Measurements from ENCODE around the gene MAGEA8.

MAGEA8 gene

DNA sequence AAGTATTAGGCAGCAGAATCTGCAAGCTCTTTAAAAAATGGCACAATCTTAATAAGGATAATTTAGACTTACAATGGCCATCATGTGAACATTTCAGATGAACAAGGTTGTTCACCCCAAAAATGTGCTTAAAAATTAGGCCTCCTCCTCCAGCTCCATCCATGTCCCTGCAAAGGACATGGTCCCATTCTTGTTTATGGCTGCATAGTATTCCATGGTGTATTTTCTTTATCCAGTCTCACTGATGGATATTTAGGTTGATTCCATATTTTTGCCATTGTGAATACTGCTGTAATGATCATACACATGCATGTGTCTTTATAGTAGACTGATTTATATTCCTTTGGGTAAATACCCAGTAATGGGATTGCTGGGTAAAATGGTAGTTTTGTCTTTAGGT lies 29.1 kb upstream of the MAGEA8 start:
- no peaks in the 10 kb centered on the region for H3K9me3 ChIP-seq (ENCODE audit: insufficient read depth, low read length)
- no peaks in the 10 kb centered on the region for H4K20me1 ChIP-seq (ENCODE audit: low read depth, low read length)
- no peak overlapping the region for H3K4me3 ChIP-seq (ENCODE audit: insufficient read depth, low read length, poor library complexity, severe bottlenecking)
- no peaks in the 10 kb centered on the region for H3F3A ChIP-seq (ENCODE audit: insufficient read depth)
- no peaks in the 10 kb centered on the region for H3K27me3 ChIP-seq (ENCODE audit: low read length)
- no peaks in the 10 kb centered on the region for H3K9me2 ChIP-seq (replicated peaks; ENCODE audit: insufficient read depth, low read length)
- no peak overlapping the region for H3K27ac ChIP-seq (ENCODE audit: low read depth, low read length)
- no peak overlapping the region for H3K9ac ChIP-seq (ENCODE audit: low read length)
- TF ChIP-seq, protein P1, sequence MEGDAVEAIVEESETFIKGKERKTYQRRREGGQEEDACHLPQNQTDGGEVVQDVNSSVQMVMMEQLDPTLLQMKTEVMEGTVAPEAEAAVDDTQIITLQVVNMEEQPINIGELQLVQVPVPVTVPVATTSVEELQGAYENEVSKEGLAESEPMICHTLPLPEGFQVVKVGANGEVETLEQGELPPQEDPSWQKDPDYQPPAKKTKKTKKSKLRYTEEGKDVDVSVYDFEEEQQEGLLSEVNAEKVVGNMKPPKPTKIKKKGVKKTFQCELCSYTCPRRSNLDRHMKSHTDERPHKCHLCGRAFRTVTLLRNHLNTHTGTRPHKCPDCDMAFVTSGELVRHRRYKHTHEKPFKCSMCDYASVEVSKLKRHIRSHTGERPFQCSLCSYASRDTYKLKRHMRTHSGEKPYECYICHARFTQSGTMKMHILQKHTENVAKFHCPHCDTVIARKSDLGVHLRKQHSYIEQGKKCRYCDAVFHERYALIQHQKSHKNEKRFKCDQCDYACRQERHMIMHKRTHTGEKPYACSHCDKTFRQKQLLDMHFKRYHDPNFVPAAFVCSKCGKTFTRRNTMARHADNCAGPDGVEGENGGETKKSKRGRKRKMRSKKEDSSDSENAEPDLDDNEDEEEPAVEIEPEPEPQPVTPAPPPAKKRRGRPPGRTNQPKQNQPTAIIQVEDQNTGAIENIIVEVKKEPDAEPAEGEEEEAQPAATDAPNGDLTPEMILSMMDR (IDR thresholded peaks at IDR 0.05; ENCODE audit: insufficient read depth, low read length, poor library complexity, severe bottlenecking): no peak
- no peak for TF ChIP-seq EZH2phosphoT487 (conservative IDR thresholded peaks at IDR 0.05; ENCODE audit: low read length)
- no peak overlapping the region for H2AFZ ChIP-seq (ENCODE audit: low read depth, low read length, severe bottlenecking)
- no peak overlapping the region for H3K4me2 ChIP-seq (ENCODE audit: low read depth, low read length, poor library complexity, severe bottlenecking)
- H3K36me3 ChIP-seq (ENCODE audit: low read length): no peaks in the 10 kb centered on the region
- no peaks in the 10 kb centered on the region for H3K79me2 ChIP-seq (ENCODE audit: insufficient read depth, low read length)

DNA sequence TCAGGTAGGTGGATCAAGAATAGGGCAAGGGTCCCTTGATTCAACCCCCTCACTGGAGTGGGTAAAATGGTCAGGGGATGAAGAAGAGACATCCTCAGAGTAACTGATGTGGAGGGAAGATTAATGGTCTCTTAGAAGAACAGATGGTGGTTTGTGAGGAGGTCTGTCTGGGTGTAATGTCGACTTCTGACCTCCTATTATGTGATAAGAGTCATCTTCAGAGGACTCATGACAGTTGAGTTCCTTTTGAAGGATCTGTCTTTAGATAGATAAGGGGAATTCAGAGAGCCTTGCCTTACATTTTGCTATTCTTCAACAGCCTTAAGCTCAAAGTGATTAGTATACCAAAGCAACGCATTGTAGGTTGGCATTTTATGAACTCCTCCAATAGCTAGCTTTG lies 27.1 kb upstream of the MAGEA8 start:
- H3K27me3 ChIP-seq (ENCODE audit: low read length): no peaks in the 10 kb centered on the region

DNA sequence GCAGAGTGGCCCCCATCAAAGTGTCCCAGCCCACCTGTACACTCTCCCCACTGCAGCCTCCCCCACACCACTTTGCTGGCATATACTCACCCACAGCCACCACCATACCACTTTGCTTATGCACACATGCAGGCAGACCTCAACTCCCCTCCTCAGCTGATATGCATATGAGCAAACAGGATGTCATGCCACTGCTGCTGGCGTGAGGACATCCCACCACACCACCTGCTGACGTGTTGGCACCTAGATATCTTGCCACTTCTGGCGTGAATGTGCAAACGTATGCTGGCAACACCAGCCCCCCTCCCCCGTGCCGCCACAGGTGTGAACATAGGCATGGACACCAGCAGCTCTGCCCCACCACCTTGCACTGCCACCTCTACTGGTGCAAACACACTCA lies 22.4 kb upstream of the MAGEA8 start:
- H3K9ac ChIP-seq (ENCODE audit: low read length): no peak overlapping the region
- H3K27me3 ChIP-seq (ENCODE audit: low read length): no peaks in the 10 kb centered on the region
- H3K79me2 ChIP-seq (ENCODE audit: insufficient read depth, low read length): no peaks in the 10 kb centered on the region
- TF ChIP-seq, protein P1 (IDR thresholded peaks at IDR 0.05; ENCODE audit: insufficient read depth, low read length, poor library complexity, severe bottlenecking): no peak
- no peak for TF ChIP-seq EZH2phosphoT487 (conservative IDR thresholded peaks at IDR 0.05; ENCODE audit: low read length)
- H3K9me2 ChIP-seq (replicated peaks; ENCODE audit: insufficient read depth, low read length): no peaks in the 10 kb centered on the region
- H3K4me3 ChIP-seq (ENCODE audit: insufficient read depth, low read length, poor library complexity, severe bottlenecking): no peak overlapping the region
- no peak overlapping the region for H2AFZ ChIP-seq (ENCODE audit: low read depth, low read length, severe bottlenecking)
- H3K9me3 ChIP-seq (ENCODE audit: insufficient read depth, low read length): no peaks in the 10 kb centered on the region
- no peaks in the 10 kb centered on the region for H4K20me1 ChIP-seq (ENCODE audit: low read depth, low read length)
- H3K27ac ChIP-seq (ENCODE audit: low read depth, low read length): no peak overlapping the region
- no peaks in the 10 kb centered on the region for H3K36me3 ChIP-seq (ENCODE audit: low read length)
- H3K4me2 ChIP-seq (ENCODE audit: low read depth, low read length, poor library complexity, severe bottlenecking): no peak overlapping the region
- H3F3A ChIP-seq (ENCODE audit: insufficient read depth): no peaks in the 10 kb centered on the region

More for the DNA sequence above, 27.1 kb upstream of the MAGEA8 start:
- Histone ChIP-seq H3K27ac (ENCODE audit: low read depth, low read length) (no peak overlapping the region), H2AFZ (ENCODE audit: low read depth, low read length, severe bottlenecking) (no peak overlapping the region), H3K9me2 (replicated peaks; ENCODE audit: insufficient read depth, low read length) (no peaks in the 10 kb centered on the region), H3K9ac (ENCODE audit: low read length) (no peak overlapping the region), H3K36me3 (ENCODE audit: low read length) (no peaks in the 10 kb centered on the region), H3K9me3 (ENCODE audit: insufficient read depth, low read length) (no peaks in the 10 kb centered on the region), H3F3A (ENCODE audit: insufficient read depth) (no peaks in the 10 kb centered on the region), H3K4me3 (ENCODE audit: insufficient read depth, low read length, poor library complexity, severe bottlenecking) (no peak overlapping the region), H4K20me1 (ENCODE audit: low read depth, low read length) (no peaks in the 10 kb centered on the region), H3K4me2 (ENCODE audit: low read depth, low read length, poor library complexity, severe bottlenecking) (no peak overlapping the region), H3K79me2 (ENCODE audit: insufficient read depth, low read length) (no peaks in the 10 kb centered on the region)
- TF ChIP-seq, protein P1 (IDR thresholded peaks at IDR 0.05; ENCODE audit: insufficient read depth, low read length, poor library complexity, severe bottlenecking): no peak
- no peak for TF ChIP-seq EZH2phosphoT487 (conservative IDR thresholded peaks at IDR 0.05; ENCODE audit: low read length)
